Erythroblast (primary cell): Measurements from ENCODE around the gene SSRP1.

ENCODE experiments used
- GATA1 ChIP-seq: IDR thresholded peaks from 2 replicates; pipeline ENCODE4 v1.6.1; 2011; ENCODE audit warnings: low read depth, mild to moderate bottlenecking, control low read depth, low read length, moderate library complexity
- POLR2A ChIP-seq: IDR thresholded peaks from 2 replicates; pipeline ENCODE4 v1.6.1; 2011; ENCODE audit warnings: mild to moderate bottlenecking, low read length

GRCh38 chr11:57310630-57311086 lies 25.0 kb downstream of the SSRP1 start:
- TF ChIP-seq POLR2A (no peak), GATA1 (no peak)
